Cardiac fibroblast (primary cell): ENCODE data around the gene STK24.
A peak's percentile ranks its signal among the peaks of the same experiment; 100 is the strongest.

ENCODE experiments used
- DNase-seq, 2 donors: peaks; one replicate each; pipeline versions ENCODE4 v3.0.0 to v3.0.0-alpha.2; 2010; ENCODE audit warnings: low read depth in 2 of 2
- H3K4me3 ChIP-seq, 2 donors: replicated peaks in 1 of 2; 1 replicate in 1 of 2; 2 replicates in 1 of 2; pipeline ENCODE4 v1.5.1; 2011; ENCODE audit warnings: low read depth in 2 of 2, low read length in 2 of 2, mild to moderate bottlenecking in 2 of 2, moderate library complexity in 1 of 2
- TF ChIP-seq, protein P1 (sequence below): IDR thresholded peaks from one replicate; pipeline ENCODE4 v1.5.1; 2011; ENCODE audit warnings: low read depth, mild to moderate bottlenecking, low read length, inconsistent platforms

The STK24 gene

DNA sequence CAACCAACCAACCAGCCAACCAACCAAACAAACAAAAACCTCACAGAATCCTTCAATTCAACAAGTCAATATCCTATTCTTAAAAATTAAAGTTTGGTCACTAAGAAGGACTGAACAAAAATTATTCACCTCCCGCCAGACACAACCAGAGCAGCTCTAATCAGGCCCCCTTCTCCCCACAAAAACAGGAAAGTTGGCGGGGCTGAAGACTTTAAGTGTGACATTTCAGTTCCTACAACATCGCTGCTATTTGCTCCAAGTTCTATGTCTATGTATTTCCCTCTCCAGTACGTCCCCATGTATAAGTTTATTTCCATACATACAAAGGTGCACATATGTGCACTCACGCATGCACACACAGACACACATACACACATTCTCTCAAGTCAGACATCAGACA, 32.8 kb upstream of the STK24 start:
- no peak for DNase-seq
- H3K4me3 ChIP-seq: no peak overlapping the region
- TF ChIP-seq, protein P1, sequence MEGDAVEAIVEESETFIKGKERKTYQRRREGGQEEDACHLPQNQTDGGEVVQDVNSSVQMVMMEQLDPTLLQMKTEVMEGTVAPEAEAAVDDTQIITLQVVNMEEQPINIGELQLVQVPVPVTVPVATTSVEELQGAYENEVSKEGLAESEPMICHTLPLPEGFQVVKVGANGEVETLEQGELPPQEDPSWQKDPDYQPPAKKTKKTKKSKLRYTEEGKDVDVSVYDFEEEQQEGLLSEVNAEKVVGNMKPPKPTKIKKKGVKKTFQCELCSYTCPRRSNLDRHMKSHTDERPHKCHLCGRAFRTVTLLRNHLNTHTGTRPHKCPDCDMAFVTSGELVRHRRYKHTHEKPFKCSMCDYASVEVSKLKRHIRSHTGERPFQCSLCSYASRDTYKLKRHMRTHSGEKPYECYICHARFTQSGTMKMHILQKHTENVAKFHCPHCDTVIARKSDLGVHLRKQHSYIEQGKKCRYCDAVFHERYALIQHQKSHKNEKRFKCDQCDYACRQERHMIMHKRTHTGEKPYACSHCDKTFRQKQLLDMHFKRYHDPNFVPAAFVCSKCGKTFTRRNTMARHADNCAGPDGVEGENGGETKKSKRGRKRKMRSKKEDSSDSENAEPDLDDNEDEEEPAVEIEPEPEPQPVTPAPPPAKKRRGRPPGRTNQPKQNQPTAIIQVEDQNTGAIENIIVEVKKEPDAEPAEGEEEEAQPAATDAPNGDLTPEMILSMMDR: no peak

DNA sequence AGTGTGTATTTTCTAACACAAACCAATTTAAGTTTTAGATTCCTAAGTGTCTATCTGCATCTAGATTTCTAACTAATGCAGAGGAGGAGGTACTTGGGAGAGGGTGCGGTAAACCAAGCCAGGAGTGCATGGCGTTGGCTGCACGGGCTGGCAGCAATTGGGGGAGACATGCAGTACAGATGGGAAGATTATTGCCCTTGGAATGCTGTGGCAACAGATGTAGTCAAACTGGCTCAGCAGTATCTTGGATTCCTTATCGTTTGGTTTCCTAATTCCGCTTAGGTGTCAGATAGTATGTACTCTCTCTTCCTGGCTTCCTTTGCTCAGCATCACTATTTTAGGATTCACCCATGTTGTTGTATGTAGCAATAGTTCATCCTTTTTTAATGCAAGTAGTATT, 29.4 kb upstream of the STK24 start:
- TF ChIP-seq, protein P1: no peak
- H3K4me3 ChIP-seq: no peak overlapping the region
- no peak for DNase-seq

DNA sequence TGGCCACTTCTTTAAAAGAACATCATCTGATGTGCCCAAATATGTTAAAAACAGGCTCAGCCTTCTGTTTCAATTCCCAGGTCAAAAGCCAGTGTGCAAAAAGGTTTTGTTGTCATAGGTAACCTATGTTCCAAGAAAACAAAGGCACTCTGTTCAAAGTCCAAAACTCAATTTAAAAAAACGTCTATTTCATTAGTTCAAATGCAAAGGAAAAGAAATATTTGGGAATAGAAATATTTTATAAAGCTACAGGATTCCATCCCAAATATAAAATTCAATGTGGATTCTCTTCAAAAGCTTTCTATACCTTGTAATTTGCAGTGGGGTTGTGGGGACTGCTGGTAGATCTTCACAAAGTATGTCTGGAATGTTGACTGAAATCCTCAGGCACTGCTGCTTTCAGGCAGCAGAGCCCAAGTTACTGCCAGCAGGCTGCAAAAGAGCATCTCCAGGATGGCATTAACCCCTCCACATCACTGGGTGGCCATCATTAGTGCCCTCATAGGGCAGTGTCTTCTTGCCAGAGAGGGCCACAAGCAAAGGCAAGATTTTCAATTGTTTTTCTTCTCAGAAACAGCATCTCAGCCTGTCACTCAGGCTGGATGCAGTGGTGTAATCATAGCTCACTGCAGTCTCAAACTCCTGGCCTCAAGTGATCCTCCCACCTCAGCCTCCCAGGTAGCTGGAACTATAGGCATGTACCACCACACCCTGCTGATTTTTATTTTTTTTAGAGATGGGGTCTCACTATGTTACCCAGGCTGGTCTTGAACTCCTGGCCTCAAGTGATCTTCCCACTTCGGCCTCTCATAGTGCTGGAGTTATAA, 22.8 kb upstream of the STK24 start:
- no peak overlapping the region for H3K4me3 ChIP-seq
- TF ChIP-seq, protein P1: no peak
- peak in 1 of 2 donors; percentile 22 for DNase-seq

DNA sequence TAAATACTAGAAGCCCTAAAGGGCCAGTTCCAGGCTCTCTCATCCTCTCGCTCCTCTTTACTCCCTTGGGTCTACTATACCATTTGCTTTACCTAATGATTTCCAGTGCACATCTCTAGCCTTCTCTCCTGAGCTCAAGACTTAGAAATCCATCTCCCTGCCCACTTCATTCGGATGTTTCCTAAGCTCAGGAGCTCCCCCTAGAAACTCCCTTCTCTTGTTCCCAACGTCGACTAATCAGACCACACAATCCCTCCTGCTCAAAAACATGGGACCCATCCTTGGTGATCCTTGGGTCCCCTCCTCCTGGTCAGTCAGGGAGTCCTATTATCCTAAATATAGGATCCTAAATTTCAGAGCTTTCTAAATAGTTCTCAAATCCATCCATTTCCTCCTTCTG, 21.1 kb upstream of the STK24 start:
- H3K4me3 ChIP-seq: no peak overlapping the region
- TF ChIP-seq, protein P1: peak; percentile 16
- DNase-seq: peak in 1 of 2 donors; percentile 25

DNA sequence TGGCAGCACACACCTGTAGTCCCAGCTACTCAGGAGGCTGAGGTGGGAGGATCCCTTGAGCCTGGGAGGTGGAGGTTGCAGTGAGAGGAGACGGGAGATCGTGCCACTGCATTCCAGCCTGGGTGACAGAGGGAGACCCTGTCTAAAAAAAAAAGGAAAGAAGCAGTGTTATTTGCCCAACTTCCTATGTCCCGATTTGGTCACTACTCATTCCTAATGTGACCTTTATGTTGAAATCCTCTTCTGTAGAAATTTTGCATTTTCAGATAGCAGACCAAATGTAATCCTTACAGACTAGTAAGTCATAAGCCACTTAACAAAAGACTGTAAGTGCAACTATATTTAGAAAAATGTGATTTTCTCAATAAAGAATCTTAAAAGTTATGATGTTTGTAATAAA, 18.2 kb upstream of the STK24 start:
- no peak for DNase-seq

DNA sequence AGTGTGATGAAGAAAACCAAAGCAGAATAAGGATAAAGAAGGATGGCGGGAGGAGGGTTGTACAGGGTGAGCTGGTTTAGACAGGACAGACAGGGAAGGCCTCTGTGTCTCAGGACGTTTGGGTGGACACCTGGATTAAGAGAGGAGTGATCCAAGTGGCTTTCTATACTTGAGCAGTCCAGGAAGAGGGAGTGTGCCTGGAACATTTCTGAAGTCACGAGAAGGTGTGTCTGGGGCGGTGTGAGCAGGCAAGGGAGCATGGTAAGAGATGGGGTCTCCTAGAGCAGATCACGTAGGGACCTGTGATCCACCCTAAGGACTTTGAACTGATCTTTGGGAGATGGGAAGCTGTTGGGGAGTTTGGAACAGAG, 15.4 kb upstream of the STK24 start:
- H3K4me3 ChIP-seq: no peak overlapping the region
- TF ChIP-seq, protein P1: no peak
- DNase-seq: no peak

More for the DNA sequence above, 18.2 kb upstream of the STK24 start:
- TF ChIP-seq, protein P1: no peak
- H3K4me3 ChIP-seq: no peak overlapping the region
